K562 (cell line): ENCODE results near the gene PRKAR2B. TPM values are rescaled to one million over a fixed set of nuclear protein-coding genes. Genes with fewer than 3 reads are reported as not detected.

ENCODE experiments used
- CHD2 ChIP-seq: IDR thresholded peaks from 2 replicates; pipeline ENCODE4 v1.6.1; 2011; ENCODE audit warnings: low read depth, low read length
- EGR1 ChIP-seq: fragments of 450-650 bp; conservative IDR thresholded peaks from 2 replicates; pipeline ENCODE4 v1.6.1; 2017; ENCODE audit warnings: mild to moderate bottlenecking
- FOXP1 ChIP-seq: sonication (generic); formaldehyde crosslinking; IDR thresholded peaks from 2 replicates; pipeline ENCODE4 v1.8.0; 2022; ENCODE audit warnings: mild to moderate bottlenecking, missing genetic modification reagents
- NR4A1 ChIP-seq, 2 experiments: fragments of 250-450 bp in 1 of 2; fragments of 450-650 bp in 1 of 2; sonication (Bioruptor Pico) in 1 of 2; IDR thresholded peaks; 2 replicates each; pipeline versions ENCODE4 v1.4.0 to v1.6.1; 2016 to 2020; ENCODE audit warnings: mild to moderate bottlenecking in 2 of 2, missing compliant biosample characterization in 1 of 2, missing genetic modification characterization in 1 of 2, moderate library complexity in 1 of 2
- PHB ChIP-seq: fragments of 250-450 bp; sonication (Bioruptor Pico); IDR thresholded peaks from 2 replicates; pipeline ENCODE4 v1.5.0; 2021
- STAT5A ChIP-seq: IDR thresholded peaks from 2 replicates; pipeline ENCODE4 v1.6.1; 2012; ENCODE audit warnings: low read length, inconsistent platforms, borderline replicate concordance
- SUPT5H ChIP-seq: fragments of 450-650 bp; IDR thresholded peaks from 2 replicates; pipeline ENCODE4 v1.6.1; 2016
- ZFPM2 ChIP-seq: fragments of 250-450 bp; sonication (Bioruptor Pico); IDR thresholded peaks from 2 replicates; pipeline ENCODE4 v1.5.1; 2022; ENCODE audit warnings: mild to moderate bottlenecking
- ZNF184 ChIP-seq: sonication (generic); formaldehyde crosslinking; IDR thresholded peaks from 2 replicates; pipeline ENCODE4 v1.5.0; 2020; ENCODE audit warnings: missing genetic modification reagents
- polyA plus RNA-seq, 8 experiments: library from polyadenylated mRNA; depleted of rRNA in 4 of 8; stranded (reverse) in 5 of 8; unstranded in 3 of 8; fragments of >200 nt; fragmentation: Nextera tagmentation in 2 of 8; fragmentation: Illumina TruSeq in 1 of 8; extraction: Ambion mirVana in 2 of 8; extraction: Trizol in 1 of 8; gene quantifications; 2 replicates each; pipeline versions ENCODE4 v1.2.1 to v1.2.3, GENCODE V29; 2011 to 2014; ENCODE audit warnings: inconsistent platforms in 1 of 8, missing spikeins in 1 of 8
- total RNA-seq, 7 experiments: library from RNA; depleted of rRNA in 6 of 7; stranded (reverse); fragments of >200 nt in 6 of 7; fragmentation: Illumina TruSeq in 2 of 7; extraction: Trizol in 2 of 7; gene quantifications; 2 replicates each; pipeline versions ENCODE4 v1.2.1 to v1.2.3, GENCODE V29; 2011 to 2021; ENCODE audit warnings: low replicate concordance in 1 of 7
- TF ChIP-seq, protein P1 (sequence below): IDR thresholded peaks from 2 replicates; pipeline ENCODE4 v1.6.1; 2011; ENCODE audit not compliant: insufficient read length; ENCODE audit errors: extremely low read depth
- TF ChIP-seq, protein P2 (sequence below), 2 experiments: fragments of 450-650 bp; IDR thresholded peaks; 2 replicates each; pipeline ENCODE4 v1.6.1; 2016; ENCODE audit warnings: mild to moderate bottlenecking in 2 of 2, borderline replicate concordance in 1 of 2, low read depth in 1 of 2, moderate library complexity in 1 of 2
- TF ChIP-seq, protein P3 (sequence below): fragments of 450-650 bp; formaldehyde crosslinking; IDR thresholded peaks from 2 replicates; pipeline ENCODE4 v1.4.0; 2022; ENCODE audit warnings: missing genetic modification characterization

PRKAR2B gene
- total and polyA plus RNA-seq, 9 of the 15 experiments (the other 6 are each of a cell fraction or from before 2014, with no cell fraction given): 59.0 to 173 (median 129) TPM

DNA sequence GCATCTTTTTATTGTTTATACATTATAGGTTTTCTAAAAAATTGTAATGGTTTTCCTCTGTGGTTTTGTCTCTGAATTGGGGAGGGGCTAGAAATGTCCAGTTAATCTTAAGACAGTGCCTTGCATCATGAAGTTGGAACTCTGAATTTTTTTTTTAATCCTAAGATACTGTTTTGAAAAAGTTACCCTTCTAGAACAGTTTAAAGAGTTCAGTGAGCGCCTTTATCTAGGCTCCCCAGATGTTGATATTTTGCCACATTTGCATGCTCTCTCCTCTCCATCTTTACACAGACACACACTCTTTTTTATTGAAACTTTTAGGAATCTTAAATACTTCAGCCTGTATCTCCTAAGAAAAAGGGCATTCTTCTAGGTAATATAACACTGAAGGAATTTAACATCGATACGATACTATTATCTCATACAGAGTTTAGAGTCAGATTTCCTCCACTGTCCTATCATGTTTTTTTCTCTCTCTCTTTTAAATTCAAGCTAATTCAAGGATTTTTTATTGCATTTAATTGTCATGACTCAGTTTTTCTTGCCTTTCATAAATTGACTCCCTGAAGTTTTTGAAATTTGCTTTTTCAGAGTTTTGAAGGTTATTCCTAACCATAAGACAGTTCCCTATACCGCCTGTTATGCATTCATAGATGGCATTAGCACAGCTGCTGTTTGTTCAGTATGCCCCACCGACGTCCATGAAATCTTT is 31.5 kb downstream of the PRKAR2B start (continued):
- TF ChIP-seq, protein P1, sequence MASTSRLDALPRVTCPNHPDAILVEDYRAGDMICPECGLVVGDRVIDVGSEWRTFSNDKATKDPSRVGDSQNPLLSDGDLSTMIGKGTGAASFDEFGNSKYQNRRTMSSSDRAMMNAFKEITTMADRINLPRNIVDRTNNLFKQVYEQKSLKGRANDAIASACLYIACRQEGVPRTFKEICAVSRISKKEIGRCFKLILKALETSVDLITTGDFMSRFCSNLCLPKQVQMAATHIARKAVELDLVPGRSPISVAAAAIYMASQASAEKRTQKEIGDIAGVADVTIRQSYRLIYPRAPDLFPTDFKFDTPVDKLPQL: no peak
- TF ChIP-seq ZFPM2 (CRISPR knock-in tag) (no peak), ZNF184 (CRISPR knock-in tag) (no peak), NR4A1 (CRISPR knock-in tag; IDR thresholded peaks at IDR 0.05) (no peak), NR4A1 (tag; IDR thresholded peaks at IDR 0.05) (no peak), EGR1 (no peak), STAT5A (peak; percentile 41; the same call in 1 of the 2 replicates), CHD2 (no peak), FOXP1 (no peak), PHB (CRISPR knock-in tag) (no peak), SUPT5H (no peak)
- TF ChIP-seq, protein P2, sequence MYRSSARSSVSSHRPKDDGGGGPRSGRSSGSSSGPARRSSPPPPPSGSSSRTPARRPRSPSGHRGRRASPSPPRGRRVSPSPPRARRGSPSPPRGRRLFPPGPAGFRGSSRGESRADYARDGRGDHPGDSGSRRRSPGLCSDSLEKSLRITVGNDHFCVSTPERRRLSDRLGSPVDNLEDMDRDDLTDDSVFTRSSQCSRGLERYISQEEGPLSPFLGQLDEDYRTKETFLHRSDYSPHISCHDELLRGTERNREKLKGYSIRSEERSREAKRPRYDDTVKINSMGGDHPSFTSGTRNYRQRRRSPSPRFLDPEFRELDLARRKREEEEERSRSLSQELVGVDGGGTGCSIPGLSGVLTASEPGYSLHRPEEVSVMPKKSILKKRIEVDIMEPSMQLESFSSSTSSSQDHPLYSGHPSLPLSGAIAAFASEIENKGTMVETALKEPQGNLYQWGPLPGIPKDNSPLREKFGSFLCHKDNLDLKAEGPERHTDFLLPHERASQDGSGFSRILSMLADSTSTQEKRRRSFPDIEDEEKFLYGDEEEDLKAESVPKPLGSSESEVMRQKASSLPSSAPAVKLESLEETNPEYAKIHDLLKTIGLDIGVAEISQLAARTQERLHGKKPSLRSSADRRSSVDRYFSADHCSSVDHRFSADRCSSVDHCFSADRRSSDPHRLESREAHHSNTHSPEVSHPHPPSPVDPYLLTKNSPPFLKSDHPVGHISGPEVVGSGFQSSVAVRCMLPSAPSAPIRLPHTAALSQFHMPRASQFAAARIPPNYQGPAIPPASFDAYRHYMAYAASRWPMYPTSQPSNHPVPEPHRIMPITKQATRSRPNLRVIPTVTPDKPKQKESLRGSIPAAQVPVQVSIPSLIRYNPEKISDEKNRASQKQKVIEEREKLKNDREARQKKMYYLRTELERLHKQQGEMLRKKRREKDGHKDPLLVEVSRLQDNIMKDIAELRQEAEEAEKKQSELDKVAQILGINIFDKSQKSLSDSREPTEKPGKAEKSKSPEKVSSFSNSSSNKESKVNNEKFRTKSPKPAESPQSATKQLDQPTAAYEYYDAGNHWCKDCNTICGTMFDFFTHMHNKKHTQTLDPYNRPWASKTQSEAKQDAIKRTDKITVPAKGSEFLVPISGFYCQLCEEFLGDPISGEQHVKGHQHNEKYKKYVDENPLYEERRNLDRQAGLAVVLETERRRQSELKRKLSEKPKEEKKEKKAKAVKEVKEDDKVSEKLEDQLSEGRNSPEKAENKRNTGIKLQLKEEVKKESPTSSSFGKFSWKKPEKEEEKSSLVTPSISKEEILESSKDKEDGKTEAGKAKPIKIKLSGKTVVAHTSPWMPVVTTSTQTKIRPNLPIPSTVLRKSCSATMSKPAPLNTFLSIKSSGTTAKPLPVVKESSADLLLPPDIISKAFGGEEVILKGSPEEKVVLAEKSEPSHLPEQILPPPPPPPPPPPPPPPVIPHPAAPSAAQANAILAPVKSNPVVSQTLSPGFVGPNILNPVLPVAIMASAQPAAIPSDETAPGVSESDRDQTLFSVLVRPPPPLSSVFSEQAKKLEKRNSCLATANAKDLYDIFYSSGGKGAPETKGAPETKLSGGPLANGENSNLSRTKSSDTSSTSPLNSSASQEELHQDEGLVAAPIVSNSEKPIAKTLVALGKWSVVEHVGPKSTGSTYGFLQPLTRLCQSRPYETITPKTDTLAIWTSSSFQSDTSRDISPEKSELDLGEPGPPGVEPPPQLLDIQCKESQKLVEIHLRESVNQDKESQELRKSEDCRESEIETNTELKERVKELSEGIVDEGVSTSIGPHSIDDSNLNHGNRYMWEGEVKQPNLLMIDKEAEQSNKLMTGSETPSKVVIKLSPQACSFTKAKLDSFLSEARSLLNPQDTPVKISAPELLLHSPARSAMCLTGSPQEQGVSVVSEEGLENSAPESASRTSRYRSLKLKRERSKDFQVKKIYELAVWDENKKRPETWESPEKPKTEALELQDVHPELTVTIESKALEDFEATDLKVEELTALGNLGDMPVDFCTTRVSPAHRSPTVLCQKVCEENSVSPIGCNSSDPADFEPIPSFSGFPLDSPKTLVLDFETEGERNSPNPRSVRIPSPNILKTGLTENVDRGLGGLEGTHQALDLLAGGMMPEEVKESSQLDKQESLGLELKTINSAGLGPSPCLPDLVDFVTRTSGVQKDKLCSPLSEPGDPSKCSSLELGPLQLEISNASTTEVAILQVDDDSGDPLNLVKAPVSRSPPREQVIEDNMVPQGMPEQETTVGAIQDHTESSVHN (IDR thresholded peaks at IDR 0.05; ENCODE audit: borderline replicate concordance in 1 of 2, low read depth in 1 of 2): no peak
- TF ChIP-seq, protein P3, sequence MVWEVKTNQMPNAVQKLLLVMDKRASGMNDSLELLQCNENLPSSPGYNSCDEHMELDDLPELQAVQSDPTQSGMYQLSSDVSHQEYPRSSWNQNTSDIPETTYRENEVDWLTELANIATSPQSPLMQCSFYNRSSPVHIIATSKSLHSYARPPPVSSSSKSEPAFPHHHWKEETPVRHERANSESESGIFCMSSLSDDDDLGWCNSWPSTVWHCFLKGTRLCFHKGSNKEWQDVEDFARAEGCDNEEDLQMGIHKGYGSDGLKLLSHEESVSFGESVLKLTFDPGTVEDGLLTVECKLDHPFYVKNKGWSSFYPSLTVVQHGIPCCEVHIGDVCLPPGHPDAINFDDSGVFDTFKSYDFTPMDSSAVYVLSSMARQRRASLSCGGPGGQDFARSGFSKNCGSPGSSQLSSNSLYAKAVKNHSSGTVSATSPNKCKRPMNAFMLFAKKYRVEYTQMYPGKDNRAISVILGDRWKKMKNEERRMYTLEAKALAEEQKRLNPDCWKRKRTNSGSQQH (CRISPR knock-in tag): no peak
